GM12891 (cell line): Measurements from ENCODE around the gene OXLD1.

Experiments
- PAX5 ChIP-seq: IDR thresholded peaks from 2 replicates; pipeline ENCODE4 v1.6.1; 2011; ENCODE audit warnings: low read length, moderate library complexity, mild to moderate bottlenecking; ENCODE audit not compliant: insufficient read depth, severe bottlenecking
- POLR2A ChIP-seq: IDR thresholded peaks from 2 replicates; pipeline ENCODE4 v1.6.1; 2011; ENCODE audit warnings: low read depth, low read length, control low read depth
- POLR2AphosphoS5 ChIP-seq: IDR thresholded peaks from 2 replicates; pipeline ENCODE4 v1.6.1; 2011; ENCODE audit warnings: low read depth, low read length, control low read depth
- POU2F2 ChIP-seq: IDR thresholded peaks from 2 replicates; pipeline ENCODE4 v1.6.1; 2011; ENCODE audit warnings: low read depth, mild to moderate bottlenecking, control low read depth, low read length, moderate library complexity
- SPI1 ChIP-seq: IDR thresholded peaks from 2 replicates; pipeline ENCODE4 v1.6.1; 2011; ENCODE audit warnings: low read depth, low read length, control low read depth
- TAF1 ChIP-seq: IDR thresholded peaks from 2 replicates; pipeline ENCODE4 v1.6.1; 2011; ENCODE audit warnings: low read depth, low read length, control low read depth

DNA sequence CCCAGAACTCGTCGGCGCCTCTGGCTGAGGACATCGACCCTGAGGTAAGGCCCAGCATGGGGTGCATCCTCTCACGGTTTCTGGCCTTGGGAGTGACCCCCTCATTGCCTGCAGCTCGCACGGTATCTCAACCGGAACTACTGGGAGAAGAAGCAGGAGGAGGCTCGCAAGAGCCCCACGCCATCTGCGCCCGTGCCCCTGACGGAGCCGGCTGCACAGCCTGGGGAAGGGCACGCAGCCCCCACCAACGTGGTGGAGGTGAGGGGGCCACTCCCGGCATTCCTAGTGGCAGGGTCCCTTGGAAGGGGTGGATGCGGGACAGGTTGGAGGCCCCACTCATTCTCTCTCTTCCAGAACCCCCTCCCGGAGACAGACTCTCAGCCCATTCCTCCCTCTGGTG is 28.4 kb upstream of the OXLD1 start:
- TF ChIP-seq POLR2A (no peak), POLR2AphosphoS5 (no peak), TAF1 (no peak), PAX5 (no peak), SPI1 (no peak), POU2F2 (no peak)
